SH-SY5Y (cell line): ENCODE results near the gene SRY.

Source experiments
- GATA2 ChIP-seq: IDR thresholded peaks from 2 replicates; pipeline ENCODE4 v1.6.1; 2011; ENCODE audit warnings: mild to moderate bottlenecking, low read depth, low read length
- GATA3 ChIP-seq: IDR thresholded peaks from 2 replicates; pipeline ENCODE4 v1.6.1; 2011; ENCODE audit warnings: low read depth, mild to moderate bottlenecking, low read length, moderate library complexity

- TF ChIP-seq GATA3, result no peak
- TF ChIP-seq GATA2, result no peak
Measured at GRCh38 chrY:2796977-2797523, 9.6 kb upstream of the SRY start.
